NCI-H2029 treated with DMSO at 0.1 percent for 48 hours (cell line): ENCODE measurements around the gene PHLPP1.
"Not testable (repeated sequence)": the region's sequence is repeated elsewhere in the genome, so short reads cannot be mapped to it uniquely, and the experiment has no call there.

Source experiments
- DNase-seq: peaks from one replicate; lab custom pipeline; 2025; lab: John Stamatoyannopoulos, UW

Gene PHLPP1

DNA sequence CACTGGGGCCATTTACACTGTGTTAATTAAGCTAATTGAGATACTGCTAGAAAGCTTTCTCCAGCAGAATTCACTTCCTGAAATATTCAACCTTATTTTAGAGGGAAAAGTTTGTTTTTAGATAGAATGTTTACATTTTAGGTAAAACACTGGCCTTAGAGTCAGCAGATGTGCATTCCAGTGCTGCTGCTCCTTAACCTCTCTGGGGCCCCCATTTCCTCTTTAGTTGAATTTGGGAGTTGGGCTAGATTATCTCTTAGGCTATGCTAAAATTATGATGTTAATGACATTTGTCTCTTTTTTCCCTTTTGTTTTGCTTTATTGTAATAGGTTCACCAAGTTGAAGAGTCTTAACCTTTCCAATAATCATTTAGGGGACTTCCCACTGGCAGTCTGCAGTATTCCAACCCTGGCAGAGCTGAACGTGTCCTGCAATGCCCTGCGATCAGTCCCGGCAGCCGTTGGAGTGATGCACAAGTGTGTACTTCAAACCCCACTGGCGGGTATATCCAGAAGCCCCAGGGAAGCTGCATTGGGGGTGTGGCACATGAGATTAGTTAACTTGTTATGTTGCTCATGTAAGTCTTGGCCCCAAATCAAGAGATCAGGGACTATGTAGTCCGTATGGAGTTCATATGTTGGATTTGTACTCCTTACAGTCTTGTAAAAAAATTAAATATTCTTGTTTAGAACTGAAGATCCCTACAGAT lies 179.5 kb downstream of the PHLPP1 start:
- no peak for DNase-seq

DNA sequence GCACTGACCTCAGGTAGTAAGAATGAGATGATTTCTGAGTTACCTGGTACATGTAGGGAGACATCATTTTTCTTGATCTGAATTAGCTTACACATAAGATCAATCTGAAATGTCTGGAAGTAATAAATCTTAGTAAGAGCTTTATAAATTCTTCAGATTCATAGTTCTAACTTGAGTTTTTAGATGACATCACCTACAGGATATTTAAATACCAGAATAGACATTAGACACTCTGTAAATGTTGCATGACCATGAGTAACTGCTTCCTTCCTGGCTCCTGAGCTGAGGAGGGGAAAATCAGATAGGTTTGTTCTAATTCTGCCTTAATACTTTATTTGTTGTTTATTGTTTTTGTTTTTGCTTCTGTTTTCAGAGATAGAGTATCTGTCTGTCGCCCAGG lies 181.8 kb downstream of the PHLPP1 start:
- DNase-seq: no peak

DNA sequence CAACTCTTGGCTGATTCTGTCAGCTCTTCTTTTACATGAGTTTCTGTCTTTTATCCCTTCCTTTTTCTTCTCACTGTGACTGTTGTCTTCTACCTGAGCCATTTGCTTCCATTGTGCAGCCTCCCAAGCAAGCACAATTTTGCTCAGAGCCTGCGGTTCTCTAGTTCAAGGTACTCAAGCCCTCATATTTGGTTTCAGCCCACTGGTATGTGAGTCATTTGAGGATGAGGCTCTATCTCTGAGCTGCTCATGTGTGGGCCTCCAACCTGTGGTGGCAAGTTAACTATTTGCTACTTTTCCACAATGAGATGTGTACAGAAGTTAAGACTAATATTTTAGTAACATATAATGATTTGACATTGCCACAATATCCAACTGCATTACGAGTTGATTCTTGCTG lies 183.0 kb downstream of the PHLPP1 start:
- DNase-seq: no peak

DNA sequence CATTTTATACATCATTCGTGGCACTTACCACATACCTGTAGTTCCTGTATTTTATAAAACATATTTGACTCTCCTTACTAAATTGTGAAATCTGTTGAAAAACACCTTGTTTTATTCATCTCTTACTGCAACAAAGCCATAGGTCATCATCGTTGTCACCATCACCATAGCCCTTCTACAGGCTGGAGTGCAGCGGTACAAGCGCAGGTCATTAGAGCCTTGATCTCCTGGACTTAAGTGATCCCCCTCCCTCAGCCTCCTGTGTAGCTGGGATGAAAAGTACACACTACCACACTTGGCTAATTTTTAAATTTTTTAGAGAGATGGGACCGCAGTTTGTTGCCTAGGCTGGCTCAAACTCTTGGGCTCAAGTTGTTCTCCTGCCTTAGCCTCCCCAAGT lies 184.2 kb downstream of the PHLPP1 start:
- no peak for DNase-seq

DNA sequence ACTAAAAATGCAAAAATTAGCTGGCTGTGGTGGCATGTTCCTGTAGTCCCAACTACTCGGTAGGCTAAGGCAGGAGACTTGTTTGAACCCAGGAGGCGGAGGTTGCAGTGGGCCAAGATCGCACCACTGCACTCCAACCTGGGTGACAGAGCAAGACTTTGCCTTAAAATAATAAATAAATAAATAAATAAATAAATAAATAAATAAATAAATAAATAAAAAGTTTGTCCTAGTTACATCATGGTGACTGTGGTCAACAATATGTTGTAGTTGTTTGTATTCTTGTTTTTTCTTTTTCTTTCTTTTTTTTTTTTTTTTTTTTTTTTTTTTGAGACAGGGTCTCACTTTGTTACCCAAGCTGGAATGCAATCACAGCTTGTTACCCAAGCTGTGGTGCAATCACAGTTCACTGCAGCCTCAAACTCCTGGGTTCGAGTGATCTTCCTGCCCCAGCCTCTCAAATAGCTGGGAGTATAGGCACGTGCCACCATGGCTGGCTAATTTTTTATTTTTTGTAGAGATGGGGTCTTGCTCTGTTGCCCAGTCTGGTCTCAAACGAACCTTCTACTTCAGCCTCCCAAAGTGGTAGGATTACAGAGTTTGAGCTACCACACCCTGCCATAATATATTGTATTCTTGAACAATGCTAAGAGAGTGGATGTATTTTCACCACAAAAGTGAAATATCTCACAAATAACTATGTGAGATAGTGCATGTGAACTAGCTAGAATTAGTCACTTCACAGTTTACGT lies 185.0 kb downstream of the PHLPP1 start:
- DNase-seq: no peak

DNA sequence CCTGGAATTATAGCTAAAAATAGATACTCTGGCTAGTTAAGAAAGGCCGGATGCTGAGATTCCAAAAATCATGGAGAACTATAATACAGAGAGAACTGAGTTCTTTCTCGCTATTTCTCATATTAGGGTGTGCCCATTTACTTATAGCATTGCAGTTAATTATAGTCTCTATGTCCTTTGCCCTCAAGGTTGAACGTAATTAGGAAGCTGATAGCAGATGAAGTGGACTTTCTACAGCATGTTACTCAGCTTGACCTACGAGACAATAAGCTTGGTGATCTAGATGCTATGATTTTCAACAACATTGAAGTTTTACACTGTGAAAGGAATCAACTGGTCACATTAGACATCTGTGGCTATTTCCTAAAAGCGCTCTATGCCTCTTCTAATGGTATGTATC lies 187.4 kb downstream of the PHLPP1 start:
- no peak for DNase-seq

DNA sequence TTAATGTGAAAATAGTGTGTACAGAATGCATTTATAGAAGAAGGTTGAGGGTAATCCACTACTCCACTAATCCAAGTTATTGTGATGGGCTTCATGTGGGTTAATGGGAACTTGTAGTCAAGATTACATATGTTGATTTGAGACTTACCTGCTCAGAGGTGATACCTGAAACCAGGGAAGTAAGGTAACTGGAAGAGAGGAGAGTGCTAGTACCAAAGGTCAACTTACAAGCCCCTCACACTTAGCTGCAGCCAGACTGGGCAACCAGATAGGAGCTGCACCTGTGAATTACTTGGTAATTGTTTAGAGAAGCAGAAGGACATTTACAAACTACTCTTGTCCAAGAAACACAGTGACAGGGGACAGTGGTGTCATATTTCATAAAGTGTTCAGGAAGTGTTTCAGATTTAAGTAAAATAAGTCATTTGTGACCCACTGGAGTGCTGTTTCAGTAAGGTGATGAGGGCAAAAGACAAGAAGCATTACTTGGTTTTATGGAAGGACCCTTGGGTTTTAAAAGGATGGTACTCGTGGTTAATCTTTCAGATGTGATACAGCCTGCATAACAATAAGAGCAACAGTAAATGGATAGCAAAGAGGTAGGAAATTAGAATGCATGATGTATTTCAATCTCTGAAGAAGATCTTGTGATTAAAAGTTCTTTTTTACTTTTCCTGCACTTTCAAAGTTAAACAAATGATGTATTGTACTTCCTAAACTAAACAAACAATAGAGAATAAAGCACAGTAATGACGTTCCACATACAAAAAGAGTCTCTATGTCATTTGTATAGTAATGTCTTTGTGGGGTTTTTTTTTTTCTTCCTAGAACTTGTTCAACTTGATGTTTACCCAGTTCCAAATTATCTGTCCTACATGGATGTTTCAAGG lies 189.3 kb downstream of the PHLPP1 start:
- no peak for DNase-seq

DNA sequence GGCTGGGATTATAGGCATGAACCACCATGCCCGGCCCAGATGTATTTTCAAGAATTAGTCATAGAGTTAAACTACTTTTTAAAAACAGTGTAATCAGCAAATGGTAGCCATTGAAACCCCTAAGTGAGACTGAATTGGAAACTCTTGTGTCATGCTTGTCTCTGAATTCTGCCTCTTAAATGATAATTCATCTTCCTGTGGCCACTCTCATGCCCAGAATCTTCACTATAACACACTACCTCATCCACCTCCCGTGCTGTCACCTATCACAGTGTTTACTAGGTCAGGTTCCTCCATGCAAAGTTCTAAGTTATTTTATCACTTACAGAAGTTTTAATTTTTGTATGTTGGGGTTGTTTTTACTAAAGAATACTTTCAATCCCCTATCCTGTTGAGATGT lies 197.5 kb downstream of the PHLPP1 start:
- DNase-seq: no peak

DNA sequence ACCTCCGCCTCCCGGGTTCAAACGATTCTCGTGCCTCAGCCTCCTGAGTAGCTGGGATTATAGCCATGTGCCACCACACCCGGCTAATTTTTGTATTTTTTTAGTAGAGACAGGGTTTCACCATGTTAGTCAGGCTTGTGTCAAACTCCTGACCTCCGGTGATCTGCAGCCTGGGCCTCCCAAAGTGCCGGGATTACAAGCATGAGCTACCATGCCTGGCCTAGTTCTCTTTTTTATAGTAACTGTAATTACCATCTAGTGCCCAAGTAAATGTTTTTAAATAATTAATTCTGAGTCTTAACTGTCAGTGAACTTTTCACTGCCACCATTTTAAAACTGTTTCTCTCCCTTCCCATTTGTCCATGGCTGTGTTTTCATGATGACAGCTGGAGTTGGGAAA lies 198.5 kb downstream of the PHLPP1 start:
- DNase-seq: not testable (repeated sequence)

DNA sequence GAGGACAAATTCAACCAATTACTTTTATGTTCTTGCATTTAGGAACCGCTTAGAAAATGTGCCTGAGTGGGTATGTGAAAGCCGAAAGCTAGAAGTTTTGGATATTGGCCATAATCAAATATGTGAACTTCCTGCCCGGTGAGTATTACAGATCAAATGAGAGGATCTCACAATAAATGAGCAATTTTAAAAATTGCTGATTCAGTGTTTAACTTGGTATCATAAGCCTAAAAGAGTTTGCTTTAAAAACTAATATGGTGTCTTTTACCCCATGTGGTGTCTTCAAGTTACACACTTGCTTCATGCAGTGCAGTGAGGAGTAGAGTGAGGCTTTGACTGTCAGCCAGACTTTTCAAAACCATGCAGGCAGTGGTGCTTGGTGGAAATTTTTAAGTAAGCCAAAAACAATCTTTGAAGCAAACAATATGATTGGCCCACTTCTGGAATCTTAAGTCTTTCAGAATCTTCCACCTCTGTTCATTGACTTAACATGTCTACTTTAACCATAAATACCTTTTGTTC lies 199.6 kb downstream of the PHLPP1 start:
- DNase-seq: no peak

DNA sequence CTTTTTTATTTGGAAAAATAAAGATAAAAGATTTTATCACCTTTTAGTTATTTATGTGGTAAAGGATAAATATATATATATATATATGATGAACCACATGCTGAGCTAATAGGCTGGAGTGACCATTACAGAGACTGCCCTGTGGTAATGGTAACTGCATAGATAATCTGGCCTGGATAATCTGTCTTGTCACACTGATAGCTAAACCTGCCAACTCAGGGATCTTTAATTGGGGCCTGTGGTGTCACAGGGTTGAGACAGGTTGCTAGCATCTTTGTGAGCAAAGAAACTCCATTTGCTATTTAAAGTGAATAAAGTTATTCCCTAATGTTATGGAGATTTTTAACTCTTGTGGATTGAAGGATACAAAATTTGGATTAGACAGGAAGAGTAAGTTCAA lies 203.0 kb downstream of the PHLPP1 start:
- no peak for DNase-seq

DNA sequence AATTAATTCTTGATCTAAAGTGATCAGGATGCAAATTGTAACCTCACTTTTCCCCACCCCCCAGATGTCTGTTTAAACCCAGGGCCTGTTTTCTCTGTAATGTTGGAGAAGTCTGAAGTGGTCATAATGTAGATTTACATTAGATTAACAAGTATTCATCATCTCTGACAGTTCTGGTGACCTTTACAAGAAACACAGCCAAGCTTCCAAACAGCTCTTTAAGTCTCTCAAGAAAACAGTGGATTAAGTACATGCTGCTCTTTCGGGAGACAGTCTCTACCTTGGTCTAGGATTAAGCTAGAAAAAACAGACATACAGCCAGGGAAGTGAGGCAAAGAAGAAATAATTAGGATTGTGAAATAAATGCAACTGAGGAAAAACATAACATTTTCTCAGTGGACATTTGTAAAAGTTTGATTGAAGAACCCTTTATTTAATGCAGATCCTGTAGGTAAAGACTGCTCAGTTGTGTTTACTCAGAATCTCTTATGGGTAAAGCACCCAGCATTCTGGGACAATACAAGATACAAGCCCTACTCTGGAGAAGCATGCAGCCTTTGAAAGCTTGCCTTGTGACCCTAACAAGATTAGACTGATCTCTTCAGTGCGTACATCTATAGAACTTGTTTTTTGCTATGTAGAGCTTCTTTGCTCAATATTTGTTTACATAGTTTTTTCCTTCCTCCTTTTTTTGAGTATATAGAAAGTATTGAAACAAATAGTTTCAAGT lies 203.9 kb downstream of the PHLPP1 start:
- DNase-seq: no peak

DNA sequence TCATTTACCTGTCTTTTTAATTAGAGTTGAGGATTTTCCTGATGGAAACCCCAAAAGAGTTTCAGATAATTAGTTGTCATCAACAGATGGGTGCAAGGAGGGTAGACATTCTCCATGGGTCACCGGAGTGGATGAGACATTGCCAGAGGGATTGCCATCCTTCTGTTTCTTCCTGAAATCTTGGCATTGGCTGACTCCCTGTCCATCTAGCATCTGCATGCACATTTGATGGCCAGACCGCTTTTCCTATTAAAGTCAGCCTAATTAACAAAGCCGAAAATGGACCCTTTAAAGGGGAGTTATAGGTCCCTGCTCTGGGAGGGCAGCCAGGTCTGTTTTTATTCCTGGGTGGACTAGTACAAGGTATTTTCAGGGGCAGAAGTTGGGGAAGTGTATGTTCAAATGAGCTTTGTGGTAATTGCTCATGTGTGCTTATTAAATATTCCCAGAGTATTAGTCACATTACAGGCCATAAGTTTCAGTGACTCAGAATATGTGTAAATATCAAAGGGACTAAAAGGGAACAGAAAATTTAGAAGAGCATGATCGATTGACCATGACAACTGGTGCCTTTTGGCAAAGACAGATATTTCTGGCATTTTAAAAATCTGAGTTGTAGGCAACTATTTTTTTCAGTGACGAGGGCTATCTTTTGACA lies 209.8 kb downstream of the PHLPP1 start:
- DNase-seq: no peak

DNA sequence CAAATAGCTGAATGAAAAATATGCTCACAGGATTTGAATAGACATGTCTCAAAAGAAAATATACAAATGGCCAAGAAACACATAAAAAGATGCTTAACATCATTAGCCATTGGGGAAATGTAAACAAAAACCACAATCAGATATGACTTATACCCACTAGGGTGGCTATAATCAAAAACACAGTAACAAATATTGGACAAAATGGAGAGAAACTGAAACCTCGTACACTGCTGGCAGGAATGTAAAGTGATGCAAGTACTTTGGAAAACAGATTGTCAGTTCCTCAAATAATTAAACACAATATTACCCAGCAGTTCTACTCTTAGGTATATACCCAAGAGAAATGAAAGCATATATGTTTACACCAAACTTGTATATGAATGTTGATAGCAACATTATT lies 213.0 kb downstream of the PHLPP1 start:
- no peak for DNase-seq

DNA sequence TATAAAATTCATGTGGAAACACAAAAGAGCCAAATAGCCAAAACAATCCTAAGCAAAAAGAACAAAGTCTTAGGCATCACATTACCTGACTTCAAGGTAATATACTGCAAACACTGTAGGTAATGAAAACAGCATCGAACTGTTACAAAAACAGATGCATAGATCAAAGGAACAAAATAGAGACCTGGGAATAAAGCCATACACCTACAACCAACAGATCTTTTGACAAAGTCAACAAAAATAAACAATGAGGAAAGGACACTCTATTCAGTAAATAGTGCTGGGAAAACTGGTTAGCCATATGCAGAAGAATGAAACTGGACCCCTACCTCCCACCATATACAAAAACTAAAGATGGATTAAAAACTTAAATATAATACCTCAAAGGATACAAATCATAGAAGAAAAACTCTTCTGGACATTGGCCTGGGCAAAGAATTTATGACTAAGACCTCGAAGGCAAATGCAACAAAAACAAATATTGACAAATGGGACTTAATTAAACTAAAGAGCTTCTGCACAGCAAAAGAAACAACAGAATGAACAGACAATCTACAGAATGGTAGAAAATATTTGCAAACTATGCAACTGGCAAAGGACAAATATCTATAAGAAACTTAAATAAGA lies 218.0 kb downstream of the PHLPP1 start:
- no peak for DNase-seq

DNA sequence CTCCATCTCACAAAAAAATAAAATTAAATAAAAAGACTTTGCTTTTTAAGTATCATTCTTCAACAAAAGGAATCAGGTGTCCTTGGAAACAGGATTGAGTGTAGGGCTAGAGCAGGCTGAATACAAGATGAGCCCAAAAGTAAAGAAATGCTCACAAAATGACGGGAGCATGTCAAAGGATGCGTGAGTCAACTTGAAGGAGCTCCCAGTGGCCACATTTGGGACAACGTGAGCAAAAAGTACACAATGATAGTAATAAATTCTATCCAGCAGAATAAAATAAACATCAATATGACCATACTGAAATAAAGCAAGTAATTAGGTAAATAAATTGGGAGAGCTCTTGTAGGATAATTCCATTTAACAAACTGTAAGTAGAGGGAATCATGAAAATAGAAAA lies 220.7 kb downstream of the PHLPP1 start:
- DNase-seq: no peak

DNA sequence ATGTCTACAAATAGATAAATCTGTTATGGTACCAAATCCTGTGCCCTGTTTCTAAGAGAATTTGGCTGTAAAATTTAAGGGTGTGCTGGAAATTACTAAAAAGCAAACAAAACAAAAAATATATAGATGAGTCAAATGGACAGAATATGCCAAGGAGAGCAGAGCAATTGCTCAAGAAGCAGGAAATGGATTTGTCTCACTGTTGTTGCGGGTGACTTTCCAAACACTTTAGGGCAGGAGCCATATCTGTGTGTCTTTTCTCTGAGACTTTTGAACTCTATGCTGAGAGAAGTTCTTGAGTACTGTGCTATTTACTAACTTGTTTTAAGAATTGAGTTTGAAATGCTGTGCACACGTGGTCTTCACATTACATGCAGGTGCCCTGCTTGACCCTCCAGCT lies 221.7 kb downstream of the PHLPP1 start:
- no peak for DNase-seq

DNA sequence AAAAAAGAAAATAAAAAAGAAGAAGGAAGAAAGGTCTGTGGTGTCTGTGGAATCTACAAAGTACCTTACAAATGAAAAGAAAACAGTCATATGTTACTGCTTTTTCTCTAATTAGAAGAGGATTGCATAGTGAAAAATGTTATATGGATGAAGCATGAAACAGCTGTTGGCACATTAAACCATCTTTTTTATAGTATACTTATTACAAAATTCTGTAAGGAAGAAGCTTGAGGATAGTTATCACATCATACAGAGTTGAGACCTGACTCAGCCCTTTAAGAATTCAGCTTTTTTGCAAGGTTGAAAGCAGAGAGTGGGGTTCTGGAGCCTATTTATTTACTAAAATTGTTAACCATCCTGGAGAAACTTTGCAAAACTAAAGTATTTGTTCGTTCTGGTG lies 222.7 kb downstream of the PHLPP1 start:
- DNase-seq: no peak

DNA sequence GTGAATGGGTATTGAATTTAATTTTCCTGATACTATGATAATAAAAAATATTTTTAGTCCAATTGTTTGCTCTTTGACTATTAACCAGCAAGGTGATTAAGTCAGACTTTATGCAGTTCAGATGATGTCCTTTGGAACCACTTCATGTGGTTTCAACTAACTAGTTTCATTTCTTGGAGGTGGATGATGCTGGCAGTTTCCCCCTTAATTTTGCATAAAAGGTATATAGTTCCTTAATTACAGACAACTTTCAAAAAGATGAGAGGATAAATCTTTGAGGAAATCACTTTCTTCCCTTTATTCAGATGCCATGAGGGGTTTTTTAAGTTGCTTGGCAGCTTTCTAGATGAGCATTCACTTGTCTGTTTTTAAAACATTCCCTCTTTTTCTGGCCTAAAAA lies 223.1 kb downstream of the PHLPP1 start:
- DNase-seq: no peak

DNA sequence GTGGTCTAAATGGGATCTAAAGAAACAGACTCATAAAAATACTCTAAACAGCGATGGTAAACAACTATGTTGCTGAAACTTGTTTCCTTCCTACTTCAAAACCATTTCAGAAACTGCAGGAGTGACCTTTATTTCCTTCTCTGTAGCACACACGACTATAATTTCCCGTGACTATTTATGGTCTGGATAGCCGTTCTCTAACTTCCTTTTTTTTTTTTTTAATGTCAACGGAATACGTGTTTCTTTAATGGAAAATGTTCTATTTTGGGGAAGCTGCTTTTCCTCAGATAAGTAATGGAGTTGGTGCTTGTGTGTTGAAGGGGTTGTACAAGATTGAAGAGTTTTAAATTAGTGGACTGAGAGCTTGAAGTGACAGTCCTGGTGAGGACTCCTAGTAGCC lies 224.1 kb downstream of the PHLPP1 start:
- no peak for DNase-seq

DNA sequence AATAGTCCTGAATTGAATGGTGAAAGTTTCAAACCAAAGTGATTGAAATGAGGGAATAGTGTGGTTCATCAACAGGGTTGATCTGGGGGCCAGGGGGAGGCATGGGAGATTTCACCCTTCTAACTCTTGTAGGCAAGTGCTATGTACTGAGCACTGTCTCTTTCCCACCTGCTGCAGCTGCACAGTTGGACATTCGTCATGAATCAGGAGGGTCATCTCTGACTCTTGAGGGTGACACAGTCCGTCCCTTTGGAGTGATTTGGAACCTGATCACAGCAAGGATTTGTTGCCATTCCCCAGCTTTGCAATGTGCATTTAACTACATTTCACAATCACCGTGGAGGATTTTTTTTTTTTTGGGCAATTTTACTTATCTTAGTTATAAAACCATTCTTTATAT lies 224.6 kb downstream of the PHLPP1 start:
- no peak for DNase-seq
